Measurements from ENCODE around the gene DLG5. TPM values are rescaled to one million over a fixed set of nuclear protein-coding genes. Genes with fewer than 3 reads are reported as not detected.

DLG5 gene
- total RNA-seq, 1 experiment from 2014 or later, result 81.7 TPM

GRCh38 chr10:77782328-77783061 is 144.1 kb downstream of the DLG5 start:
- Histone ChIP-seq H3K36me3 (ENCODE audit: low read depth) (peaks cover 9% of the 10 kb centered on the region; the same call in 1 of the 2 replicates), H3K4me3 (no peak overlapping the region), H2AFZ (no peak overlapping the region), H3F3A (ENCODE audit: insufficient read depth, low read depth) (no peaks in the 10 kb centered on the region), H3K79me2 (ENCODE audit: low read depth) (no peaks in the 10 kb centered on the region), H4K20me1 (ENCODE audit: insufficient read depth) (no peaks in the 10 kb centered on the region), H3K4me2 (no peak overlapping the region), H3K27ac (no peak overlapping the region), H3K9me2 (ENCODE audit: insufficient read depth) (no peaks in the 10 kb centered on the region), H3K27me3 (ENCODE audit: insufficient read depth, low read depth) (no peaks in the 10 kb centered on the region), H3K9me3 (ENCODE audit: insufficient read depth, low read depth) (no peaks in the 10 kb centered on the region), H3K4me1 (replicated peaks; ENCODE audit: insufficient read depth) (no peaks in the 10 kb centered on the region)
- TF ChIP-seq CTCF (conservative IDR thresholded peaks at IDR 0.05) (no peak), EZH2 (IDR thresholded peaks at IDR 0.05; ENCODE audit: low read depth) (no peak)
- ChIA-PET POLR2A (ENCODE audit: unreplicated experiment) (no interaction called here), CTCF (no interaction called here)
- no TSS peak for BruUV-seq (replicated peaks)
- intact Hi-C loops (cut with micrococcal nuclease; ENCODE audit: unreplicated experiment), result no loop called here
- no peak for DNase-seq

- DNase-seq, result no peak
- CTCF ChIA-PET, result no interaction called here
- Histone ChIP-seq H3K36me3 (ENCODE audit: low read depth) (peaks cover 9% of the 10 kb centered on the region; the same call in 1 of the 2 replicates), H3K9me3 (ENCODE audit: insufficient read depth, low read depth) (no peaks in the 10 kb centered on the region), H3K4me2 (no peak overlapping the region), H2AFZ (no peak overlapping the region), H3K4me3 (no peak overlapping the region), H3K27me3 (ENCODE audit: insufficient read depth, low read depth) (no peaks in the 10 kb centered on the region), H3K79me2 (ENCODE audit: low read depth) (no peaks in the 10 kb centered on the region), H3K9me2 (ENCODE audit: insufficient read depth) (no peaks in the 10 kb centered on the region), H3K27ac (no peak overlapping the region), H4K20me1 (ENCODE audit: insufficient read depth) (no peaks in the 10 kb centered on the region), H3F3A (ENCODE audit: insufficient read depth, low read depth) (no peaks in the 10 kb centered on the region), H3K4me1 (replicated peaks; ENCODE audit: insufficient read depth) (no peaks in the 10 kb centered on the region)
- TF ChIP-seq EZH2 (IDR thresholded peaks at IDR 0.05; ENCODE audit: low read depth), result no peak
- TF ChIP-seq CTCF (conservative IDR thresholded peaks at IDR 0.05), result no peak
- POLR2A ChIA-PET (ENCODE audit: unreplicated experiment), result no interaction called here
- intact Hi-C loops (cut with micrococcal nuclease; ENCODE audit: unreplicated experiment), result no loop called here
- no TSS peak for BruUV-seq (replicated peaks)
Measured at GRCh38 chr10:77781451-77782327, 144.9 kb downstream of the DLG5 start.

GRCh38 chr10:77780180-77780579 is 146.4 kb downstream of the DLG5 start:
- intact Hi-C loops (cut with micrococcal nuclease; ENCODE audit: unreplicated experiment), result no loop called here
- no peak overlapping the region for H3K4me2 ChIP-seq
- H2AFZ ChIP-seq, result no peak overlapping the region
- no peaks in the 10 kb centered on the region for H3K9me3 ChIP-seq (ENCODE audit: insufficient read depth, low read depth)
- no peaks in the 10 kb centered on the region for H3K4me1 ChIP-seq (replicated peaks; ENCODE audit: insufficient read depth)
- BruUV-seq (replicated peaks), result no TSS peak
- TF ChIP-seq EZH2 (IDR thresholded peaks at IDR 0.05; ENCODE audit: low read depth) (no peak), CTCF (conservative IDR thresholded peaks at IDR 0.05) (no peak)
- CTCF ChIA-PET, result interaction anchor here (0.6 kb wide), 1 partner anchor 68 kb away, joined by 3 read pairs; no protein-coding TSS in a partner anchor
- no peaks in the 10 kb centered on the region for H3K9me2 ChIP-seq (ENCODE audit: insufficient read depth)
- H3K27me3 ChIP-seq (ENCODE audit: insufficient read depth, low read depth), result no peaks in the 10 kb centered on the region
- peaks cover 9% of the 10 kb centered on the region; the same call in 1 of the 2 replicates for H3K36me3 ChIP-seq (ENCODE audit: low read depth)
- DNase-seq, result no peak
- H3K79me2 ChIP-seq (ENCODE audit: low read depth), result no peaks in the 10 kb centered on the region
- H3F3A ChIP-seq (ENCODE audit: insufficient read depth, low read depth), result no peaks in the 10 kb centered on the region; the same call in 1 of the 2 replicates
- no peaks in the 10 kb centered on the region for H4K20me1 ChIP-seq (ENCODE audit: insufficient read depth)
- H3K27ac ChIP-seq, result no peak overlapping the region
- H3K4me3 ChIP-seq, result no peak overlapping the region
- POLR2A ChIA-PET (ENCODE audit: unreplicated experiment), result no interaction called here

Data from PC-9 (cell line).